Sigmoid colon (tissue), 3 donors: ENCODE data around the gene SEL1L.

ENCODE experiments used
- CTCF ChIP-seq, 4 experiments: fragments of 450-650 bp in 3 of 4; fragments of 200-600 bp in 1 of 4; IDR thresholded peaks; one replicate each; pipeline ENCODE4 v1.5.1; 2016 to 2019; ENCODE audit warnings: antibody characterized with exemption in 4 of 4, mild to moderate bottlenecking in 3 of 4, moderate library complexity in 2 of 4
- POLR2A ChIP-seq, 2 donors: fragments of 450-650 bp; IDR thresholded peaks; one replicate each; pipeline ENCODE4 v1.6.1; 2016; ENCODE audit warnings: antibody characterized with exemption in 2 of 2, mild to moderate bottlenecking in 2 of 2, moderate library complexity in 2 of 2

GRCh38 chr14:81537193-81537592 lies 3.5 kb upstream of the SEL1L start:
- TF ChIP-seq CTCF (IDR thresholded peaks at IDR 0.05) (no peak), POLR2A (IDR thresholded peaks at IDR 0.05) (no peak)
